ENCODE data around the gene RAB9A.
"Not testable (repeated sequence)": the region's sequence is repeated elsewhere in the genome, so short reads cannot be mapped to it uniquely, and the experiment has no call there.

- TF ChIP-seq POLR2A (IDR thresholded peaks at IDR 0.05; ENCODE audit: low read length); GATA1 (IDR thresholded peaks at IDR 0.05; ENCODE audit: low read depth, low read length): not testable (repeated sequence)
Observed at GRCh38 chrX:13679700-13680099, 9.2 kb upstream of the RAB9A start.

All from erythroblast (primary cell).